HEK293 (cell line): Measurements from ENCODE around the gene SLU7.

Source experiments
- CTCF ChIA-PET: fragments of 350-600 bp; formaldehyde crosslinking; extraction: SDS; loops from one replicate; lab custom pipeline; 2021; ENCODE audit warnings: antibody characterized with exemption; lab: Yijun Ruan, JAX
- POLR2A ChIA-PET: fragments of 300-600 bp; formaldehyde crosslinking; extraction: SDS; loops from one replicate; lab custom pipeline; 2020; ENCODE audit warnings: antibody characterized with exemption, inconsistent platforms; lab: Yijun Ruan, JAX
- H3K27ac ChIP-seq: fragments of 200-500 bp; sonication (Bioruptor generic); 2 replicates; pipeline ENCODE4 v1.5.1; 2014; ENCODE audit warnings: low read depth, low read length, control low read depth, inconsistent platforms; ENCODE audit errors: extremely low read depth
- H3K36me3 ChIP-seq, 2 experiments: fragments of 200-500 bp in 1 of 2; sonication (Bioruptor generic) in 1 of 2; 1 replicate in 1 of 2; 2 replicates in 1 of 2; pipeline ENCODE4 v1.5.1; 2014 to 2017; ENCODE audit warnings: inconsistent platforms in 2 of 2, low read length in 2 of 2; ENCODE audit not compliant: control insufficient read depth in 2 of 2, insufficient read depth in 1 of 2
- H3K4me1 ChIP-seq: fragments of 200-500 bp; sonication (Bioruptor generic); 2 replicates; pipeline ENCODE4 v1.5.1; 2014; ENCODE audit warnings: mild to moderate bottlenecking, low read length, inconsistent platforms; ENCODE audit not compliant: control insufficient read depth, insufficient read depth
- H3K4me3 ChIP-seq: 2 replicates; pipeline ENCODE4 v1.5.1; 2011; ENCODE audit warnings: low read depth, mild to moderate bottlenecking, control low read depth, low read length, moderate library complexity
- H3K9me3 ChIP-seq: fragments of 200-500 bp; sonication (Bioruptor generic); 2 replicates; pipeline ENCODE4 v1.5.1; 2014; ENCODE audit warnings: low read depth, low read length, inconsistent platforms; ENCODE audit not compliant: control insufficient read depth, insufficient read depth
- KLF1 ChIP-seq: fragments of 450-650 bp; formaldehyde crosslinking; IDR thresholded peaks from 2 replicates; pipeline ENCODE4 v1.5.1; 2016; ENCODE audit warnings: missing biosample characterization, missing genetic modification characterization
- OVOL3 ChIP-seq: fragments of 450-650 bp; formaldehyde crosslinking; IDR thresholded peaks from 2 replicates; pipeline ENCODE4 v1.5.1; 2016; ENCODE audit warnings: missing biosample characterization, missing genetic modification characterization
- PATZ1 ChIP-seq: fragments of 450-650 bp; formaldehyde crosslinking; IDR thresholded peaks from 2 replicates; pipeline ENCODE4 v1.5.1; 2016; ENCODE audit warnings: missing biosample characterization, missing genetic modification characterization
- ZBTB10 ChIP-seq: fragments of 450-650 bp; formaldehyde crosslinking; IDR thresholded peaks from 2 replicates; pipeline ENCODE4 v1.5.1; 2016; ENCODE audit warnings: missing biosample characterization, missing genetic modification characterization
- ZBTB21 ChIP-seq: fragments of 450-650 bp; formaldehyde crosslinking; IDR thresholded peaks from 2 replicates; pipeline ENCODE4 v1.5.1; 2017; ENCODE audit warnings: missing biosample characterization, missing genetic modification characterization
- ZNF114 ChIP-seq: fragments of 450-650 bp; formaldehyde crosslinking; IDR thresholded peaks from 2 replicates; pipeline ENCODE4 v1.5.0; 2017; ENCODE audit warnings: missing biosample characterization, missing genetic modification characterization
- ZNF133 ChIP-seq: fragments of 450-650 bp; formaldehyde crosslinking; IDR thresholded peaks from 2 replicates; pipeline ENCODE4 v1.5.1; 2016; ENCODE audit warnings: missing biosample characterization, missing genetic modification characterization
- ZNF2 ChIP-seq: fragments of 450-650 bp; formaldehyde crosslinking; IDR thresholded peaks from 2 replicates; pipeline ENCODE4 v1.5.1; 2016; ENCODE audit warnings: missing biosample characterization, missing genetic modification characterization
- ZNF221 ChIP-seq: fragments of 450-650 bp; formaldehyde crosslinking; IDR thresholded peaks from 2 replicates; pipeline ENCODE4 v1.5.1; 2017; ENCODE audit warnings: missing biosample characterization, missing genetic modification characterization, borderline replicate concordance
- ZNF23 ChIP-seq: fragments of 450-650 bp; formaldehyde crosslinking; IDR thresholded peaks from 2 replicates; pipeline ENCODE4 v1.5.1; 2016; ENCODE audit warnings: missing biosample characterization, missing genetic modification characterization, borderline replicate concordance
- ZNF248 ChIP-seq: fragments of 450-650 bp; formaldehyde crosslinking; IDR thresholded peaks from 2 replicates; pipeline ENCODE4 v1.5.1; 2017; ENCODE audit warnings: missing biosample characterization, missing genetic modification characterization
- ZNF302 ChIP-seq: fragments of 450-650 bp; formaldehyde crosslinking; IDR thresholded peaks from 2 replicates; pipeline ENCODE4 v1.5.1; 2016; ENCODE audit warnings: missing biosample characterization, missing genetic modification characterization, low read depth
- ZNF362 ChIP-seq: fragments of 450-650 bp; formaldehyde crosslinking; IDR thresholded peaks from 2 replicates; pipeline ENCODE4 v1.5.1; 2016; ENCODE audit warnings: missing biosample characterization, missing genetic modification characterization
- ZNF510 ChIP-seq: fragments of 450-650 bp; formaldehyde crosslinking; IDR thresholded peaks from 2 replicates; pipeline ENCODE4 v1.5.1; 2018; ENCODE audit warnings: mild to moderate bottlenecking, missing genetic modification characterization, missing biosample characterization; ENCODE audit not compliant: insufficient replicate concordance
- ZNF600 ChIP-seq: fragments of 450-650 bp; formaldehyde crosslinking; IDR thresholded peaks from 2 replicates; pipeline ENCODE4 v1.5.1; 2016; ENCODE audit warnings: missing biosample characterization, missing genetic modification characterization
- ZNF792 ChIP-seq: fragments of 450-650 bp; formaldehyde crosslinking; IDR thresholded peaks from 2 replicates; pipeline ENCODE4 v1.5.1; 2016; ENCODE audit warnings: missing biosample characterization, missing genetic modification characterization
- ZNF837 ChIP-seq: fragments of 450-650 bp; formaldehyde crosslinking; IDR thresholded peaks from 2 replicates; pipeline ENCODE4 v1.5.1; 2016; ENCODE audit warnings: missing biosample characterization, missing genetic modification characterization
- TF ChIP-seq, protein P1 (sequence below): fragments of 450-650 bp; formaldehyde crosslinking; IDR thresholded peaks from 2 replicates; pipeline ENCODE4 v1.5.1; 2017; ENCODE audit warnings: missing biosample characterization, missing genetic modification characterization
- TF ChIP-seq, protein P2 (sequence below): fragments of 450-650 bp; formaldehyde crosslinking; IDR thresholded peaks from 2 replicates; pipeline ENCODE4 v1.5.1; 2016; ENCODE audit warnings: missing biosample characterization, missing genetic modification characterization
- TF ChIP-seq, protein P3 (sequence below): fragments of 450-650 bp; formaldehyde crosslinking; IDR thresholded peaks from 2 replicates; pipeline ENCODE4 v1.5.1; 2016; ENCODE audit warnings: missing biosample characterization, missing genetic modification characterization

Gene SLU7

DNA sequence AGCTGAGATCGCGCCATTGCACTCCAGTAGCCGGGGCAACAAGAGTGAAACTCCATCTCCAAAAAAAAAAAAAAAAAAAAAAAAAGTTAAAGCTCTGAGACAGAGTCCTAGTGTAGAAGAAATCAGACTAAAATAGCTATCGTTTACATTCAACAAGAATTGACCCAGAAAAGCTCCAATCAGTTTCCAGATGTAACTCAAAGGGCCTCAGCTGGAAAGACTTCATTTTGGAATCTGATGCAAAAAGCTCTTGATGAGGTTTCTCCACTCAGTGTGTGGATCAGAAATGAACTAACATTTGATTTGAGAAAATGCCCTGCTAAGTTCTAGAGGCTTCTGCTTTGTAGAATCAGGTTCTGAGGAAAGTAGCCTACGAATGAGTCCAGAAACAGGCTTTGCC lies 41.2 kb downstream of the SLU7 start (continued):
- TF ChIP-seq, protein P1, sequence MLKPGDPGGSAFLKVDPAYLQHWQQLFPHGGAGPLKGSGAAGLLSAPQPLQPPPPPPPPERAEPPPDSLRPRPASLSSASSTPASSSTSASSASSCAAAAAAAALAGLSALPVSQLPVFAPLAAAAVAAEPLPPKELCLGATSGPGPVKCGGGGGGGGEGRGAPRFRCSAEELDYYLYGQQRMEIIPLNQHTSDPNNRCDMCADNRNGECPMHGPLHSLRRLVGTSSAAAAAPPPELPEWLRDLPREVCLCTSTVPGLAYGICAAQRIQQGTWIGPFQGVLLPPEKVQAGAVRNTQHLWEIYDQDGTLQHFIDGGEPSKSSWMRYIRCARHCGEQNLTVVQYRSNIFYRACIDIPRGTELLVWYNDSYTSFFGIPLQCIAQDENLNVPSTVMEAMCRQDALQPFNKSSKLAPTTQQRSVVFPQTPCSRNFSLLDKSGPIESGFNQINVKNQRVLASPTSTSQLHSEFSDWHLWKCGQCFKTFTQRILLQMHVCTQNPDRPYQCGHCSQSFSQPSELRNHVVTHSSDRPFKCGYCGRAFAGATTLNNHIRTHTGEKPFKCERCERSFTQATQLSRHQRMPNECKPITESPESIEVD = no peak
- TF ChIP-seq KLF1 (tag by site-specific recombination) (no peak), ZNF792 (tag by site-specific recombination) (no peak), ZNF221 (tag by site-specific recombination) (no peak), ZBTB21 (tag by site-specific recombination) (no peak)
- TF ChIP-seq, protein P2, sequence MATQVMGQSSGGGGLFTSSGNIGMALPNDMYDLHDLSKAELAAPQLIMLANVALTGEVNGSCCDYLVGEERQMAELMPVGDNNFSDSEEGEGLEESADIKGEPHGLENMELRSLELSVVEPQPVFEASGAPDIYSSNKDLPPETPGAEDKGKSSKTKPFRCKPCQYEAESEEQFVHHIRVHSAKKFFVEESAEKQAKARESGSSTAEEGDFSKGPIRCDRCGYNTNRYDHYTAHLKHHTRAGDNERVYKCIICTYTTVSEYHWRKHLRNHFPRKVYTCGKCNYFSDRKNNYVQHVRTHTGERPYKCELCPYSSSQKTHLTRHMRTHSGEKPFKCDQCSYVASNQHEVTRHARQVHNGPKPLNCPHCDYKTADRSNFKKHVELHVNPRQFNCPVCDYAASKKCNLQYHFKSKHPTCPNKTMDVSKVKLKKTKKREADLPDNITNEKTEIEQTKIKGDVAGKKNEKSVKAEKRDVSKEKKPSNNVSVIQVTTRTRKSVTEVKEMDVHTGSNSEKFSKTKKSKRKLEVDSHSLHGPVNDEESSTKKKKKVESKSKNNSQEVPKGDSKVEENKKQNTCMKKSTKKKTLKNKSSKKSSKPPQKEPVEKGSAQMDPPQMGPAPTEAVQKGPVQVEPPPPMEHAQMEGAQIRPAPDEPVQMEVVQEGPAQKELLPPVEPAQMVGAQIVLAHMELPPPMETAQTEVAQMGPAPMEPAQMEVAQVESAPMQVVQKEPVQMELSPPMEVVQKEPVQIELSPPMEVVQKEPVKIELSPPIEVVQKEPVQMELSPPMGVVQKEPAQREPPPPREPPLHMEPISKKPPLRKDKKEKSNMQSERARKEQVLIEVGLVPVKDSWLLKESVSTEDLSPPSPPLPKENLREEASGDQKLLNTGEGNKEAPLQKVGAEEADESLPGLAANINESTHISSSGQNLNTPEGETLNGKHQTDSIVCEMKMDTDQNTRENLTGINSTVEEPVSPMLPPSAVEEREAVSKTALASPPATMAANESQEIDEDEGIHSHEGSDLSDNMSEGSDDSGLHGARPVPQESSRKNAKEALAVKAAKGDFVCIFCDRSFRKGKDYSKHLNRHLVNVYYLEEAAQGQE (tag by site-specific recombination) = no peak

DNA sequence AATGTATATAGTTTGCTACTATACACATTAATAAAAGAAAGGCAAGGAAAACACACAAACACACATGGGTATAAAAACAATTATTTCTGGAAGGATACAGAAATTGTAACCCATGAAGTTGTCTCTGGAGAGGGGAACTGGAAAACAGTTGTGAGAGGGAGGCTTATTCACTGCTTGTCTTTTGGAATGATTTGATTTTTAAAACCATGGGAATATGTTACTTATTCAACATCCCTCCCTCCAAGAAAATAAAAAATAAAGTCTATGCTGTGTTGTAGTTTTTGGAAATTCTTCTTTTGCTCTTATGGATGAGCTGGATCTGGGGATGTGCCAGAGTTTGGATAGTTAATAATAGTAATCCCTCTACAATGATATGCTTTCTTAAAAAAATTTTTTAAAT lies 42.5 kb downstream of the SLU7 start:
- Histone ChIP-seq H3K9me3 (no peaks in the 10 kb centered on the region), H3K4me3 (no peak overlapping the region), H3K36me3 (no peaks in the 10 kb centered on the region), H3K27ac (no peak overlapping the region)
- POLR2A ChIA-PET = interaction anchor here (0.5 kb wide), 1 partner anchor 42 kb away, joined by 3 read pairs; the partner anchor contains the start of gene SLU7
- TF ChIP-seq PATZ1 (tag by site-specific recombination) (no peak), ZNF114 (no peak), ZNF23 (tag by site-specific recombination) (no peak), ZNF362 (no peak), ZNF510 (tag by site-specific recombination) (no peak), ZBTB10 (tag by site-specific recombination) (no peak), OVOL3 (tag by site-specific recombination) (no peak), ZNF2 (tag by site-specific recombination) (no peak), ZNF302 (no peak), ZNF248 (tag by site-specific recombination) (no peak), ZNF600 (no peak), ZNF837 (no peak), ZNF133 (no peak)
- TF ChIP-seq, protein P3, sequence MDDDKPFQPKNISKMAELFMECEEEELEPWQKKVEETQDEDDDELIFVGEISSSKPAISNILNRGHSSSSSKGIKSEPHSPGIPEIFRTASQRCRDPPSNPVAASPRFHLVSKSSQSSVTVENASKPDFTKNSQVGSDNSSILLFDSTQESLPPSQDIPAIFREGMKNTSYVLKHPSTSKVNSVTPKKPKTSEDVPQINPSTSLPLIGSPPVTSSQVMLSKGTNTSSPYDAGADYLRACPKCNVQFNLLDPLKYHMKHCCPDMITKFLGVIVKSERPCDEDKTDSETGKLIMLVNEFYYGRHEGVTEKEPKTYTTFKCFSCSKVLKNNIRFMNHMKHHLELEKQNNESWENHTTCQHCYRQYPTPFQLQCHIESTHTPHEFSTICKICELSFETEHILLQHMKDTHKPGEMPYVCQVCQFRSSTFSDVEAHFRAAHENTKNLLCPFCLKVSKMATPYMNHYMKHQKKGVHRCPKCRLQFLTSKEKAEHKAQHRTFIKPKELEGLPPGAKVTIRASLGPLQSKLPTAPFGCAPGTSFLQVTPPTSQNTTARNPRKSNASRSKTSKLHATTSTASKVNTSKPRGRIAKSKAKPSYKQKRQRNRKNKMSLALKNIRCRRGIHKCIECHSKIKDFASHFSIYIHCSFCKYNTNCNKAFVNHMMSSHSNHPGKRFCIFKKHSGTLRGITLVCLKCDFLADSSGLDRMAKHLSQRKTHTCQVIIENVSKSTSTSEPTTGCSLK (tag by site-specific recombination) = no peak
- TF ChIP-seq, all 188 proteins: peak for 0
- H3K4me1 ChIP-seq = no peaks in the 10 kb centered on the region
- CTCF ChIA-PET = interaction anchor here (0.6 to 1.5 kb wide), 4 partner anchors 11 to 31 kb away, joined by 3 to 4 read pairs (median 3); no protein-coding TSS in a partner anchor
